HEK293 (cell line): ENCODE results near the gene PLAAT1.

Experiments
- BCL11B ChIP-seq: fragments of 450-650 bp; formaldehyde crosslinking; IDR thresholded peaks from 2 replicates; pipeline ENCODE4 v1.5.1; 2016; ENCODE audit warnings: low read depth, missing biosample characterization, missing genetic modification characterization
- CTCF ChIP-seq: fragments of 450-650 bp; formaldehyde crosslinking; IDR thresholded peaks from 2 replicates; pipeline ENCODE4 v1.5.1; 2016; ENCODE audit warnings: missing biosample characterization, missing genetic modification characterization
- PATZ1 ChIP-seq: fragments of 450-650 bp; formaldehyde crosslinking; IDR thresholded peaks from 2 replicates; pipeline ENCODE4 v1.5.1; 2016; ENCODE audit warnings: missing biosample characterization, missing genetic modification characterization
- ZEB2 ChIP-seq: fragments of 450-650 bp; formaldehyde crosslinking; IDR thresholded peaks from 2 replicates; pipeline ENCODE4 v1.5.1; 2016; ENCODE audit warnings: missing biosample characterization, missing genetic modification characterization
- ZNF660 ChIP-seq: fragments of 450-650 bp; IDR thresholded peaks from 2 replicates; pipeline ENCODE4 v1.5.1; 2018; ENCODE audit warnings: missing biosample characterization, mild to moderate bottlenecking, missing genetic modification characterization
- ZNF830 ChIP-seq: fragments of 450-650 bp; IDR thresholded peaks from 2 replicates; pipeline ENCODE4 v1.5.0; 2018; ENCODE audit warnings: missing biosample characterization, missing genetic modification characterization, low read depth, mild to moderate bottlenecking, moderate library complexity

DNA sequence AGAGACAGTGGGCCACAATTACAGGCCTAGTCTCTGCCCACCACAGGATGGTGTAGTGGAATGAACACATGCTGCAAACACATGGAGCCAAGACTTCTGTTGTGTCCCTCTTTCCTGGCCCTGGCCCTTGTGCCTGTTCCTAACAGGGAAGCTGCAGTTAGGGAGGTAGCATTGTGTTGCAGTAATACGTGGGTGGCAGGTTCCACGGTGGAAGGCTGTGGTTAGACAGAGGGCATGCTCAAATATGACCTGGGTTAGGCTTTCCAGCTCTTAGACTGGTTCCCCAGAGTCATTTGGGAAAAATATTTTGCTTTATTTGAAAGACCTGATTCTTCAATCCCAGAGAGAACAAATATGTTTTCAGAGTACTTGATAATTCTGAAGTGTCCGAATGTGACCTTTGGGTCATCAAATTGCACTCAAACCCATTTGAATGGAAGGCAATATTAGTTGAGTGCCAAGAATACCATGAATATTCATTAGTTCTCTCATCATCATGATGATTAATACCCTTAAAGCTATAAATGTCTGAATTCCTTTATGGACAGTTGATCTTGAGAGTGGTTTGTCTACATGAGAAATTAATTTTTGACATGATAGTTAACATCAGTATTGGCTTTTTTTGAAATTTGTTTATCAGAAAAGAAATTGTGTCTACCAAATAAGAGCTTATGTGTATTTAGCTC lies 28.5 kb downstream of the PLAAT1 start:
- TF ChIP-seq CTCF (tag by site-specific recombination) = no peak
- TF ChIP-seq BCL11B (tag by site-specific recombination) = no peak
- no peak for TF ChIP-seq PATZ1 (tag by site-specific recombination)
- TF ChIP-seq ZEB2 = no peak
- TF ChIP-seq ZNF830 = no peak
- TF ChIP-seq ZNF660 = no peak
